DMS79 treated with DMSO at 0.1 percent for 48 hours (cell line): ENCODE results near the gene ATP6V0A4.
"Not testable (repeated sequence)": the region's sequence is repeated elsewhere in the genome, so short reads cannot be mapped to it uniquely, and the experiment has no call there.

Experiments used
- DNase-seq: peaks from one replicate; lab custom pipeline; 2025; lab: John Stamatoyannopoulos, UW

Gene ATP6V0A4

GRCh38 chr7:138699661-138700060, 98.3 kb downstream of the ATP6V0A4 start:
- DNase-seq, result no peak

- DNase-seq, result no peak
Observed at GRCh38 chr7:138698281-138698680, 99.7 kb downstream of the ATP6V0A4 start.

- DNase-seq, result no peak
Observed at GRCh38 chr7:138697535-138698182, 100.3 kb downstream of the ATP6V0A4 start.

GRCh38 chr7:138695776-138696175, 102.2 kb downstream of the ATP6V0A4 start:
- DNase-seq, result not testable (repeated sequence)

GRCh38 chr7:138695106-138695505, 102.9 kb downstream of the ATP6V0A4 start:
- no peak for DNase-seq

- DNase-seq, result no peak
Observed at GRCh38 chr7:138691178-138691577, 106.8 kb downstream of the ATP6V0A4 start.

GRCh38 chr7:138690495-138690894, 107.5 kb downstream of the ATP6V0A4 start:
- no peak for DNase-seq

GRCh38 chr7:138688037-138688436, 110.0 kb downstream of the ATP6V0A4 start:
- not testable (repeated sequence) for DNase-seq

- DNase-seq, result no peak
Observed at GRCh38 chr7:138684340-138684739, 113.7 kb downstream of the ATP6V0A4 start.

GRCh38 chr7:138679793-138680192, 118.2 kb downstream of the ATP6V0A4 start:
- no peak for DNase-seq

- no peak for DNase-seq
Observed at GRCh38 chr7:138670594-138670993, 127.4 kb downstream of the ATP6V0A4 start.

GRCh38 chr7:138669364-138669763, 128.6 kb downstream of the ATP6V0A4 start:
- DNase-seq, result no peak

- no peak for DNase-seq
Observed at GRCh38 chr7:138668946-138669345, 129.1 kb downstream of the ATP6V0A4 start.

- DNase-seq, result no peak
Observed at GRCh38 chr7:138668229-138668596, 129.8 kb downstream of the ATP6V0A4 start.

- no peak for DNase-seq
Observed at GRCh38 chr7:138667535-138668228, 130.3 kb downstream of the ATP6V0A4 start.

- DNase-seq, result no peak
Observed at GRCh38 chr7:138666385-138666784, 131.6 kb downstream of the ATP6V0A4 start.

GRCh38 chr7:138665669-138666140, 132.3 kb downstream of the ATP6V0A4 start:
- DNase-seq, result no peak

GRCh38 chr7:138665249-138665648, 132.7 kb downstream of the ATP6V0A4 start:
- no peak for DNase-seq

- DNase-seq, result no peak
Observed at GRCh38 chr7:138663725-138664710, 134.0 kb downstream of the ATP6V0A4 start.

GRCh38 chr7:138662991-138663320, 135.0 kb downstream of the ATP6V0A4 start:
- DNase-seq, result no peak

- no peak for DNase-seq
Observed at GRCh38 chr7:138662076-138662990, 135.7 kb downstream of the ATP6V0A4 start.
